IgD-negative memory B cell (primary cell): ENCODE measurements around the gene AGTR1. TPM values are rescaled to one million over a fixed set of nuclear protein-coding genes. Genes with fewer than 3 reads are reported as not detected.
"Not testable (repeated sequence)": the region's sequence is repeated elsewhere in the genome, so short reads cannot be mapped to it uniquely, and the experiment has no call there.

Experiments used
- H3K27ac Mint-ChIP-seq, 3 donors: one replicate each; pipeline ENCODE4 v1.8.0; 2020 to 2022; ENCODE audit warnings: mild to moderate bottlenecking in 3 of 3, mixed read lengths in 3 of 3, moderate library complexity in 1 of 3
- H3K27me3 Mint-ChIP-seq: one replicate; pipeline ENCODE4 v1.8.0; 2021; ENCODE audit warnings: mixed read lengths
- H3K36me3 Mint-ChIP-seq: one replicate; pipeline ENCODE4 v1.8.0; 2020; ENCODE audit warnings: mild to moderate bottlenecking, mixed read lengths
- H3K4me1 Mint-ChIP-seq, 3 donors: one replicate each; pipeline ENCODE4 v1.8.0; 2020 to 2022; ENCODE audit warnings: mixed read lengths in 3 of 3, mild to moderate bottlenecking in 1 of 3
- H3K4me3 Mint-ChIP-seq, 4 donors: one replicate each; pipeline ENCODE4 v1.8.0; 2020 to 2022; ENCODE audit warnings: mild to moderate bottlenecking in 4 of 4, mixed read lengths in 4 of 4, moderate library complexity in 3 of 4
- H3K9me3 Mint-ChIP-seq, 3 donors: one replicate each; pipeline ENCODE4 v1.8.0; 2020 to 2021; ENCODE audit warnings: mixed read lengths in 3 of 3, mild to moderate bottlenecking in 1 of 3
- polyA plus RNA-seq: library from polyadenylated mRNA; unstranded; fragments of 300-500 nt; fragmentation: Illumina TruSeq; gene quantifications from one replicate; pipeline ENCODE4 v1.2.3, GENCODE V29; 2021

AGTR1 gene
- polyA plus RNA-seq, 1 donor from 2014 or later: not detected

DNA sequence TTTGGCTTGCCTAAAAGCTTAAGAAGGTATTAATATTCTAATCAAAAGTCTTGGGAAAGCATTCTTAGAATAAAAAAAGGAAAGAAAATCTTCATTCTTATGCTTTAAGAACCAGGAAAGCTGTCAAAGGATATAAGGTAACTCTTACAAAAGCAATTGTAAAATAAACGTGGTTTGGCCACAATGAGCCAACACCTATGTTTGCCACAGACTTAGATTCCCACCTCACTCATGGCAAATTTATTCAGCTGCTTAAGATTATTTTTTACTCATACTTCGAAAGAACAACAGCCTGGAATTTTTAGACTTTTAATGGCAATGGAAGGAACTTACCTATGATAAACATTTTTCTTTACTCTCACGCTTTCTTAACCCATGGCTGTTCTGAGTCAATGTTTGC lies 38.4 kb downstream of the AGTR1 start:
- no peak overlapping the region for H3K4me3 Mint-ChIP-seq
- H3K9me3 Mint-ChIP-seq: peaks cover 0 to 3% (median 0%) of the 10 kb centered on the region in 3 donors
- no peak overlapping the region for H3K27ac Mint-ChIP-seq
- no peaks in the 10 kb centered on the region for H3K4me1 Mint-ChIP-seq
- H3K36me3 Mint-ChIP-seq: no peaks in the 10 kb centered on the region
- no peaks in the 10 kb centered on the region for H3K27me3 Mint-ChIP-seq

- no peaks in the 10 kb centered on the region for H3K4me1 Mint-ChIP-seq
- H3K36me3 Mint-ChIP-seq: no peaks in the 10 kb centered on the region
- H3K9me3 Mint-ChIP-seq: peaks cover 0 to 3% (median 0%) of the 10 kb centered on the region in 3 donors
- H3K4me3 Mint-ChIP-seq: no peak overlapping the region
- no peak overlapping the region for H3K27ac Mint-ChIP-seq
- H3K27me3 Mint-ChIP-seq: no peaks in the 10 kb centered on the region
These were observed 39.4 kb downstream of the AGTR1 start for GRCh38 chr3:148737104-148737530.

DNA sequence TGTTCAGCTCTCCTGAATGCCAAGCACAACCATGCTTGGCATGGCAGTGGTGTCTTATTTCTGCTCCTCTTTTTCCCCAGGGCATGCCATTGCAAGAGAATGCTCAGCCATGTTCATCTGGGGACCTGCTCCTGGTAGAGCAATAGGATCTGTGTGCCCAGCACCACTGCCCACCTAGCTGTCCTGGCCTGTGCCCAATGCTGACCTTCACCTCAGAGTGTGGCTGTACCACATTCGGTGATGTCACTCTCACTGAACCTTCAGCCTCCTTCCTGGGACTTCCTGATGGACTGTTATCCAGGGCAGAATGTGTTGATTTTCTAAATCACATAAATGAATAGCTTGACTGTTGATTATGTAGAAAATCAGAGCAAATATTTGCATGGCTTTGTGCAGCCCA lies 42.0 kb downstream of the AGTR1 start:
- H3K9me3 Mint-ChIP-seq: peaks cover 0 to 3% (median 0%) of the 10 kb centered on the region in 3 donors
- H3K4me3 Mint-ChIP-seq: no peak overlapping the region
- H3K27ac Mint-ChIP-seq: no peak overlapping the region
- H3K36me3 Mint-ChIP-seq: no peaks in the 10 kb centered on the region
- no peaks in the 10 kb centered on the region for H3K27me3 Mint-ChIP-seq
- no peaks in the 10 kb centered on the region for H3K4me1 Mint-ChIP-seq

DNA sequence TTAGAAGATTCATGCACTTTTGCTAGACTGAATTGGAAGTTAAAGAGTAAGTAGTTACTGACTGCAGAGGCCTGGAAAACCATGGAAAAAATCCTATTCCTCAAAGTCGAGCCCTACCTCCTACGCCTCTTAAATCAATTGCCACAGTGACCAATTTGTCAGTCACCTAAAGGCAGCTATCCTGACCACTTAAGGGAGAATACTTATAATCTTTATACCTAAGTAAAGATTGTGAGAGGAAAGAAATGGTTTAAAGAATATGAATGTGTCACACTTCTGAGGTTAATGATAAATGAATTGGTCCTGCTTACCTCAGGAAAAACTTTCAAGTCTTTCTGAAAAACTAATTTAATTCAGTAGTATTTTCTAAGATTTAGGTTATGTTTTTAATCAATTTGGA lies 42.6 kb downstream of the AGTR1 start:
- H3K9me3 Mint-ChIP-seq: peaks cover 0 to 3% (median 0%) of the 10 kb centered on the region in 3 donors
- no peak overlapping the region for H3K27ac Mint-ChIP-seq
- H3K4me1 Mint-ChIP-seq: no peaks in the 10 kb centered on the region
- H3K36me3 Mint-ChIP-seq: no peaks in the 10 kb centered on the region
- H3K27me3 Mint-ChIP-seq: no peaks in the 10 kb centered on the region
- no peak overlapping the region for H3K4me3 Mint-ChIP-seq

DNA sequence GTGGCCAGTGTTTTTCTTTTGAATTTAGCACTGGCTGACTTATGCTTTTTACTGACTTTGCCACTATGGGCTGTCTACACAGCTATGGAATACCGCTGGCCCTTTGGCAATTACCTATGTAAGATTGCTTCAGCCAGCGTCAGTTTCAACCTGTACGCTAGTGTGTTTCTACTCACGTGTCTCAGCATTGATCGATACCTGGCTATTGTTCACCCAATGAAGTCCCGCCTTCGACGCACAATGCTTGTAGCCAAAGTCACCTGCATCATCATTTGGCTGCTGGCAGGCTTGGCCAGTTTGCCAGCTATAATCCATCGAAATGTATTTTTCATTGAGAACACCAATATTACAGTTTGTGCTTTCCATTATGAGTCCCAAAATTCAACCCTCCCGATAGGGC lies 43.5 kb downstream of the AGTR1 start:
- Mint-ChIP-seq H3K4me1 (no peaks in the 10 kb centered on the region), H3K27me3 (no peaks in the 10 kb centered on the region), H3K9me3 (peaks cover 0 to 3% (median 0%) of the 10 kb centered on the region in 3 donors)

GRCh38 chr3:148742118-148742517 lies 44.4 kb downstream of the AGTR1 start:
- no peak overlapping the region for H3K4me3 Mint-ChIP-seq
- H3K4me1 Mint-ChIP-seq: no peaks in the 10 kb centered on the region
- no peak overlapping the region for H3K27ac Mint-ChIP-seq
- H3K9me3 Mint-ChIP-seq: peaks cover 0 to 3% (median 0%) of the 10 kb centered on the region in 3 donors
- no peaks in the 10 kb centered on the region for H3K36me3 Mint-ChIP-seq
- no peaks in the 10 kb centered on the region for H3K27me3 Mint-ChIP-seq

More for the DNA sequence above, 43.5 kb downstream of the AGTR1 start:
- H3K27ac Mint-ChIP-seq: no peak overlapping the region
- H3K4me3 Mint-ChIP-seq: no peak overlapping the region
- H3K36me3 Mint-ChIP-seq: no peaks in the 10 kb centered on the region

- Mint-ChIP-seq H3K4me3 (no peak overlapping the region), H3K27ac (no peak overlapping the region), H3K27me3 (no peaks in the 10 kb centered on the region), H3K9me3 (no peaks in the 10 kb centered on the region), H3K36me3 (no peaks in the 10 kb centered on the region), H3K4me1 (no peaks in the 10 kb centered on the region)
These were observed 48.4 kb downstream of the AGTR1 start for GRCh38 chr3:148746053-148746452.

DNA sequence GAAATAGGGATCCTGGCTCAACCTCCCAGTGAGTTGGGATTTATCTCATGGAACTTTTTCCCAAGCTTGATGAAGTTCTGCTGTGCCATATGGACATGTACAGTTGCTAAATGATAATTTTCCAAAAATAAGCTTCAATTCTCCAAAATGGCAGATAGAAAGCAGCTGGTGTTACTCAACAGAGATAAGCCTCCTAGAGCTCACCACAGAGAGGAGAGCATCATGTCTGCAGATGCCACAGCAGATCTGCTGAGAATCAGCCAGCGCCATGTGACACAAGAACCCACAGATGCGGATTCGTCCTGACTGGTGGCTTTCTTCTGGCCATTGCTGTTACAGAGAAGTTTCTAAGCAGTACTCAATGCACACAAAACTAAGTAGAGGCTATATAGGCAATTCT lies 50.6 kb downstream of the AGTR1 start:
- H3K36me3 Mint-ChIP-seq: no peaks in the 10 kb centered on the region
- H3K9me3 Mint-ChIP-seq: no peaks in the 10 kb centered on the region
- no peak overlapping the region for H3K27ac Mint-ChIP-seq
- no peak overlapping the region for H3K4me3 Mint-ChIP-seq
- no peaks in the 10 kb centered on the region for H3K27me3 Mint-ChIP-seq
- H3K4me1 Mint-ChIP-seq: no peaks in the 10 kb centered on the region

DNA sequence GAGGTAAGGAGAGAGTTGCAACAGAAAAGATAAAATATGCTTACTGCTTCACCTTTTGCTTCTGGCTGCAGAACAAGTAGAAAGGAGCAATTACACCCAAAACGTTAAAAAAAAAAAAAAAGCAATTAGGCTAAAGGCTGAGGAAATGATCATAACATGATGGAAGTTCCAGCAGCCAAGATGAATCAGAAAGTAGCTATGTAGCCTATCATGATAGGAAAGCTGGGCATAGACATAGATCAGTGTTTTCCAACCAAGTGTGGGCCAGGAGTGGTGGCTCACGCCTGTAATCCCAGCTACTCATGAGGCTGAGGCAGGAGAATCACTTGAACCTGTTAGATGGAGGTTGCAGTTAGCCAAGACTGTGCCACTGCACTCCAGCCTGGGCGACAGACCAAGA lies 52.6 kb downstream of the AGTR1 start:
- Mint-ChIP-seq H3K4me3 (no peak overlapping the region), H3K36me3 (no peaks in the 10 kb centered on the region), H3K27ac (no peak overlapping the region), H3K27me3 (no peaks in the 10 kb centered on the region), H3K4me1 (peaks cover 0 to 1% (median 0%) of the 10 kb centered on the region in 3 donors), H3K9me3 (no peaks in the 10 kb centered on the region)

- Mint-ChIP-seq H3K4me1 (peaks cover 0 to 1% (median 0%) of the 10 kb centered on the region in 3 donors), H3K36me3 (no peaks in the 10 kb centered on the region), H3K4me3 (no peak overlapping the region), H3K27ac (no peak overlapping the region), H3K27me3 (no peaks in the 10 kb centered on the region), H3K9me3 (no peaks in the 10 kb centered on the region)
These were observed 53.8 kb downstream of the AGTR1 start for GRCh38 chr3:148751461-148751860.

DNA sequence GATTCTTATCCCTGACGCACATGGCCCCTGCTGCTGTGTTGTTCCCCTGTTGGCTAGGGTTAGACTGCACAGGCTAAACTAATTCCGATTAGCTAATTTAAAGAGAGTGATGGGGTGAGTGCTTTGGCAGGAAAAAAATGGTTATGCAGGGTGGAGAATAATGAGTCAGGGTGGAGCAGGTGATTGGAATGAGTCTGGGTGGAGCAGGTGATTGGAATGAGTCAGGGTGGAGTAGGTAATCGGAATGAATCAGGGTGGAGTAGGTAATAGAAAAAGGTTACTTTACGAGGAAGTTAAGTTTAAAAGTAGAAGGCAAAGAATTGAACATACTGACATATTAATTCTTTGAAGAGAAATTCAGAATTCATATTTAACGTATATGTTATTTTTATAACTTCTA lies 55.7 kb downstream of the AGTR1 start:
- not testable (repeated sequence) for H3K4me1 Mint-ChIP-seq

GRCh38 chr3:148755570-148755969 lies 57.9 kb downstream of the AGTR1 start:
- Mint-ChIP-seq H3K27me3 (peaks cover 2% of the 10 kb centered on the region), H3K9me3 (no peaks in the 10 kb centered on the region), H3K36me3 (no peaks in the 10 kb centered on the region), H3K4me3 (no peak overlapping the region), H3K4me1 (peaks cover 0 to 1% (median 0%) of the 10 kb centered on the region in 3 donors), H3K27ac (no peak overlapping the region)

More for the DNA sequence above, 55.7 kb downstream of the AGTR1 start:
- H3K27me3 Mint-ChIP-seq, H3K36me3 Mint-ChIP-seq, H3K27ac Mint-ChIP-seq, H3K9me3 Mint-ChIP-seq, H3K4me3 Mint-ChIP-seq: not testable (repeated sequence)

DNA sequence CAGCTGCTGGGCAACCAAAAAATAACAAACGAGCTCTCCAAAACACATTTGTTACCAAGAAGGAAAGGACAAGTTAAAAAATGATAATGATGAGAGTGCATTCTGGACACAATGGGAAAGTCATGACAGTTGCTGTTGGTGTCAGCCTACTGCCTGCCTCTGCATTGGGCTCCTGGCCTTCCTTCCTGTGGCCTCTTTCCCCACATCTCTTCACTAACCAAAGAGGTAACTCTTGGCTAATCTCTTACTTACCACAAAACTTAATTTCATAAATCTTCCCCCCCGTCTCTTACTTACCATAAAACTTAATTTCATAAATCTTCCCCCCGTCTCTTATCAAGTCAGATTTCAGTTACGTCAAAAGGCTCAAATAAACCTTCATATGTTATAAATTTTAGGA lies 58.6 kb downstream of the AGTR1 start:
- H3K36me3 Mint-ChIP-seq: no peaks in the 10 kb centered on the region
- H3K4me3 Mint-ChIP-seq: no peak overlapping the region
- no peak overlapping the region for H3K27ac Mint-ChIP-seq
- H3K4me1 Mint-ChIP-seq: peaks cover 0 to 1% (median 0%) of the 10 kb centered on the region in 3 donors
- H3K27me3 Mint-ChIP-seq: peaks cover 2% of the 10 kb centered on the region
- no peaks in the 10 kb centered on the region for H3K9me3 Mint-ChIP-seq

DNA sequence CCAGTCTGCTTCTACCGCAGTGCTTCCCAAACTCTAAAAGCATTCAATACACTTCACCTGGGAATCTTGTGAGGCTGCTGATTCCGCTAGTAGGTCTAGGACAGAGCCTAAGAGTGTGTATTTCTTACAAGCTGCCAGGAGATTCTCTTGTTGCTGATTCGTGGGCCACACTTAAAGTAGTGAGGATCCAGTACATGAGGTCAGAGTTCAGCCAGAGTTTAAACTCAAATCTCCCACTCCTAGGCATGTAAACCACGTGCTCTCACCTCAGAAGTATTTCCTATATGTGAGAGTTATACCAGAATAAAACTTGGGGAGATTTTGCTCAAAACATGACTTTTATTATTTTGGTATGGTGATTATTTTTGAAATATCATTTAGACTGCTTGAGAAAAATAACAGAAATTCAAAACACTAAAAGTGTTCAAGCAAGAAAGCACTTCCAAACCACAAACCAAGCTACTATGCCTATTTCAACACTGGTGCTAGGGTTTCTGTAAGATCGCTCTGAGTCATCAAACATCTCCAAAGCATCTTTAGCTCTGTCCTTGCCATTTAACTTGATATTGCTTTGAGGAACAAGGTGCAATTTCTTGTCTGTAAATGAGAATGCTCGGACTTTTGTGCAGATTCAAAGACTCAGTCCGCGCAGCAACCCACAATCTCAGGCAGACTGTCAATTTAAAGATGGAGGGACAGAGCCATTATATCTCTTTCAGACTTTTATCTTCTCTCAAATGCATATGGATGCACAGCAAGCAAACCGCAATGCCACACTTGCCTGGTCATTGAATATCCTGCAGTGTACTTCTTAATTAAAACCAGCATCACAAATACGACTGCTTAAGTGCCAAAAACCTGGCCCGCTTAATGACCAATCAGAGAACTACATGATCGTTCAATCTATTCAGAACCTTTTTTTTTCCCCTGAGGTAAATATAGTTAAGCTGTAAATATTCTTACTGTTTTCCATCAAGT lies 59.8 kb downstream of the AGTR1 start:
- Mint-ChIP-seq H3K4me3 (no peak overlapping the region), H3K4me1 (peaks cover 0 to 1% (median 0%) of the 10 kb centered on the region in 3 donors), H3K36me3 (no peaks in the 10 kb centered on the region), H3K27me3 (peaks cover 2% of the 10 kb centered on the region), H3K27ac (no peak overlapping the region), H3K9me3 (no peaks in the 10 kb centered on the region)

- no peaks in the 10 kb centered on the region for H3K36me3 Mint-ChIP-seq
- no peaks in the 10 kb centered on the region for H3K9me3 Mint-ChIP-seq
- no peak overlapping the region for H3K27ac Mint-ChIP-seq
- H3K4me3 Mint-ChIP-seq: no peak overlapping the region
- H3K4me1 Mint-ChIP-seq: peaks cover 0 to 1% (median 0%) of the 10 kb centered on the region in 3 donors
- H3K27me3 Mint-ChIP-seq: peaks cover 2% of the 10 kb centered on the region
These were observed 60.7 kb downstream of the AGTR1 start for GRCh38 chr3:148758303-148758884.
